Lung (tissue), 12 donors: ENCODE measurements around the gene CELA3B. TPM values are rescaled to one million over a fixed set of nuclear protein-coding genes. Genes with fewer than 3 reads are reported as not detected.
"Not testable (repeated sequence)": the region's sequence is repeated elsewhere in the genome, so short reads cannot be mapped to it uniquely, and the experiment has no call there.

Experiments
- ATAC-seq: fragments of 200-7000 bp; cut with Tn5 transposase; one replicate; pipeline ENCODE4 v1.9.1; 2020; ENCODE audit warnings: moderate number of reproducible peaks; ENCODE audit not compliant: insufficient read depth, low FRiP score
- DNase-seq, 3 donors: peaks; one replicate each; pipeline ENCODE4 v3.0.0-alpha.2; 2013 to 2017
- H3K27ac ChIP-seq, 2 donors: one replicate each; pipeline ENCODE4 v1.5.1; 2013; ENCODE audit warnings: mild to moderate bottlenecking in 2 of 2, moderate library complexity in 2 of 2, control low read depth in 1 of 2, inconsistent platforms in 1 of 2, low read depth in 1 of 2, low read length in 1 of 2
- H3K27me3 ChIP-seq, 3 donors: one replicate each; pipeline ENCODE4 v1.5.1; 2013; ENCODE audit warnings: low read length in 2 of 3; ENCODE audit not compliant: control insufficient read depth in 3 of 3, insufficient read depth in 3 of 3
- H3K36me3 ChIP-seq, 4 donors: one replicate each; pipeline ENCODE4 v1.5.1; 2013; ENCODE audit warnings: low read length in 4 of 4, mild to moderate bottlenecking in 1 of 4, moderate library complexity in 1 of 4; ENCODE audit not compliant: control insufficient read depth in 4 of 4, insufficient read depth in 4 of 4
- H3K4me1 ChIP-seq, 5 donors: one replicate each; pipeline ENCODE4 v1.5.1; 2013; ENCODE audit warnings: low read length in 5 of 5, mild to moderate bottlenecking in 2 of 5, moderate library complexity in 1 of 5; ENCODE audit not compliant: control insufficient read depth in 5 of 5, insufficient read depth in 5 of 5
- H3K4me3 ChIP-seq: one replicate; pipeline ENCODE4 v1.5.1; 2013; ENCODE audit warnings: mild to moderate bottlenecking, control low read depth, moderate library complexity
- H3K9ac ChIP-seq, 2 donors: one replicate each; pipeline ENCODE4 v1.5.1; 2013; ENCODE audit warnings: low read length in 2 of 2, control low read depth in 1 of 2; ENCODE audit not compliant: insufficient read depth in 1 of 2
- H3K9me3 ChIP-seq, 4 donors: one replicate each; pipeline ENCODE4 v1.5.1; 2013; ENCODE audit warnings: low read length in 3 of 4, mild to moderate bottlenecking in 1 of 4, moderate library complexity in 1 of 4; ENCODE audit not compliant: control insufficient read depth in 4 of 4, insufficient read depth in 3 of 4
- WGBS, 2 donors: extraction: QIAGEN DNeasy Blood & Tissue Kit; methylation state at CpG; one replicate each; pipeline ENCODE4 v1.1.7; 2013; 5-methylcytosine and 5-hydroxymethylcytosine counted together
- polyA plus RNA-seq, 2 donors: library from polyadenylated mRNA; stranded (reverse); fragments of 200-250 nt; gene quantifications; one replicate each; pipeline ENCODE4 v1.2.1, GENCODE V29; 2013
- total RNA-seq, 2 donors: library from RNA; depleted of rRNA in 1 of 2; stranded (reverse); fragments of >200 nt in 1 of 2; gene quantifications; one replicate each; pipeline ENCODE4 v1.2.1, GENCODE V29; 2014 to 2021
- TF ChIP-seq, protein P1 (sequence below): IDR thresholded peaks from 2 replicates; pipeline ENCODE4 v1.5.1; 2012; ENCODE audit warnings: mild to moderate bottlenecking; ENCODE audit errors: control extremely low read depth, extremely low read depth
- donor health status: control.
- donor health status: control.
- donor health status: Bipolar disorder and iron deficiency.
- donor health status: healthy.
- donor health status: DM: yes; HTN: yes; CAD: no.

The CELA3B gene
- total and polyA plus RNA-seq, 4 donors, result 0.18 to 6.7 (median 0.37) TPM; not detected in 1

DNA sequence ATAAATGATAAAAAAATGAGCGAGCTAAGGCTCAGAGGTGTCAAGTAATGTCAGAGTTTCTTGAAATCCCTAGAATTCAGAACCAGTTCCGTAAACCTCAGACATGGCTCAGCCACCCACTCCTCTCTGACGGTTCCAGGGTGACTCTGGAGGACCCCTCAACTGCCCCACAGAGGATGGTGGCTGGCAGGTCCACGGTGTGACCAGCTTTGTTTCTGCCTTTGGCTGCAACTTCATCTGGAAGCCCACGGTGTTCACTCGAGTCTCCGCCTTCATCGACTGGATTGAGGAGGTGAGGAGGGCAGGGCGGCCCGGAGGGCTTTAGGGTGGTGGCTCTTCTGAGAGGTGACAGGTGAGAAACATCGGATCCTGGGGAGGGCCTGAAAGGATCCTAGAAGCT lies 32.7 kb downstream of the CELA3B start:
- not testable (repeated sequence) for H3K36me3 ChIP-seq, H3K9ac ChIP-seq, H3K4me1 ChIP-seq, H3K4me3 ChIP-seq, H3K27me3 ChIP-seq, H3K27ac ChIP-seq, DNase-seq, ATAC-seq, H3K9me3 ChIP-seq
- 82 to 92% methylated on average over 9 to 10 of the region's 11 CpGs for WGBS, 2 donors

DNA sequence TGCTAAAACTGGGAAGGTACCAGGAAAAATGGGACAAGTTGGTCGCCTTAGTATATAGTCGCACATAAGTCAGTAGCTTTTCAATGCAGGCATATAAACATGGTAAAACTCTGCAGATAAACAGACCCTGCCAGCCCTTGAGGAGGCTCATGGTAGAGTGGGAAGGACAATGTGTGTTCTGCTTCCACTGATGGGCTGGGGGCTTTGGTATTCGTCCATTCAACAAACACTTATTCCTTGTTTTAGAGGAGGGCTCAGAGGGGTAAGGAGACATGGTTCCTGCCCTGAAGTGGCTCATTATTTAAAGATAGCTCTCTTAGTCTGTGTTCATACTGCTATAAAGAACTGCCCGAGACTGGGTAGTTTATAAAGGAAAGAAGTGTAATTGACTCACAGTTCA lies 35.9 kb downstream of the CELA3B start:
- H3K9me3 ChIP-seq, H3K4me1 ChIP-seq, H3K4me3 ChIP-seq, DNase-seq, H3K27me3 ChIP-seq, H3K27ac ChIP-seq, H3K36me3 ChIP-seq, H3K9ac ChIP-seq, ATAC-seq: not testable (repeated sequence)
- 71 to 73% methylated on average over 3 to 4 of the region's 4 CpGs for WGBS, 2 donors

DNA sequence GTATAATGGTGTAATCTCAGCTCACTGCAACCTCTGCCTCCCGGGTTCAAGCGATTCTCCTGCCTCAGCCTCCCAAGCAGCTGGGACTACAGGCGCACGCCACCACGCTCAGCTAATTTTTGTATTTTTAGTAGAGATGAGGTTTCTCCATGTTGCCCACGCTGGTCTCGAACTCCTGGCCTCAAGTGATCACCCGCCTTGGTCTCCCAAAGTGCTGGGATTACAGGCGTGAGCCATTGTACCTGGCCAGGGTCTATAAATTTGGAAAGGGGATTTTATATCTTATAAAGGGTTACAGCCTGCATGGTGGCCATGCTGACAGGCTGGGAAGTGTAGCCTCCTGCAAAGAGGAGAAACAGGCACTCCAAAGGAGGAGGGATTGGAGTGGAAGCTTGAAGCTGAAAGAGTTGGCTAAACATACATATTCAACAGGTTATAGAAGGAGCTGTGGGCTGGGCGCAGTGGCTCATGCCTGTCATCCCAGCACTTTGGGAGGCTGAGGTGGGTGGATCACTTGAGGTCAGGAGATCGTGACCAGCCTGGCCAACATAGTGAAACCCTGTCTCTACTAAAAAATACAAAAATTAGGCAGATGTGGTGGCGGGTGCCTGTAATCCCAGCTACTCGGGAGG lies 37.9 kb downstream of the CELA3B start:
- 92 to 93% methylated on average over 13 of the region's 13 CpGs for WGBS, 2 donors
- H3K36me3 ChIP-seq, H3K4me3 ChIP-seq, H3K9ac ChIP-seq, H3K27me3 ChIP-seq, DNase-seq, H3K27ac ChIP-seq, H3K4me1 ChIP-seq, H3K9me3 ChIP-seq, ATAC-seq: not testable (repeated sequence)

GRCh38 chr1:22018583-22019559 lies 42.0 kb downstream of the CELA3B start:
- Histone ChIP-seq H3K9me3 (no peaks in the 10 kb centered on the region), H3K4me3 (no peak overlapping the region), H3K4me1 (peaks cover 0 to 1% (median 0%) of the 10 kb centered on the region in 5 donors), H3K36me3 (no peaks in the 10 kb centered on the region), H3K27me3 (no peaks in the 10 kb centered on the region), H3K9ac (no peak overlapping the region), H3K27ac (peak overlapping the region in 1 of 2 donors; percentile 51)
- peak in 1 of 3 donors; percentile 18 for DNase-seq
- WGBS, 2 donors, result 36 to 50% methylated on average over 10 of the region's 10 CpGs
- peak; percentile 75 for ATAC-seq
- TF ChIP-seq, protein P1, sequence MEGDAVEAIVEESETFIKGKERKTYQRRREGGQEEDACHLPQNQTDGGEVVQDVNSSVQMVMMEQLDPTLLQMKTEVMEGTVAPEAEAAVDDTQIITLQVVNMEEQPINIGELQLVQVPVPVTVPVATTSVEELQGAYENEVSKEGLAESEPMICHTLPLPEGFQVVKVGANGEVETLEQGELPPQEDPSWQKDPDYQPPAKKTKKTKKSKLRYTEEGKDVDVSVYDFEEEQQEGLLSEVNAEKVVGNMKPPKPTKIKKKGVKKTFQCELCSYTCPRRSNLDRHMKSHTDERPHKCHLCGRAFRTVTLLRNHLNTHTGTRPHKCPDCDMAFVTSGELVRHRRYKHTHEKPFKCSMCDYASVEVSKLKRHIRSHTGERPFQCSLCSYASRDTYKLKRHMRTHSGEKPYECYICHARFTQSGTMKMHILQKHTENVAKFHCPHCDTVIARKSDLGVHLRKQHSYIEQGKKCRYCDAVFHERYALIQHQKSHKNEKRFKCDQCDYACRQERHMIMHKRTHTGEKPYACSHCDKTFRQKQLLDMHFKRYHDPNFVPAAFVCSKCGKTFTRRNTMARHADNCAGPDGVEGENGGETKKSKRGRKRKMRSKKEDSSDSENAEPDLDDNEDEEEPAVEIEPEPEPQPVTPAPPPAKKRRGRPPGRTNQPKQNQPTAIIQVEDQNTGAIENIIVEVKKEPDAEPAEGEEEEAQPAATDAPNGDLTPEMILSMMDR, result no peak
